ENCODE measurements around the gene GRID1.

The GRID1 gene

DNA sequence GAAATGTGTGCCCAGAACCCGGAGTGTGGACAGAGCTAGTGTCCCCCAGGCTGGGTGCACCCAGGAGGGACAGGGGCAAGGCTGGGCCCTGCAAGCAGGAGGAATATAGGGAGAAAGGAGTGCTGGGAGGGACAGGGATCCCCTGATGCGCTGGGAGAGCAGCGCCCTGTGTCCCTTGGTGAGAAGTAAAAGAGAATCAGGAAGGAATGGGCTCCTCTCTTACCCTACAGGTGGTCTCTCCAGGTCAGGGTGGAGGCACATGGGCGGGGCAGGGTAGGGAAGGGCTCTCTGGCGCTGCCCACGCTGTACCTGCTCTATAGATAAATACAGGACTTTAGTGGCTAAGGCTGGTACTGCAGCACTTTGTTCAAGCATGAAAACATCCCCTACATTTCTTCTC lies 753.8 kb downstream of the GRID1 start:
- no peak for DNase-seq (ENCODE audit: low spot score)

DNA sequence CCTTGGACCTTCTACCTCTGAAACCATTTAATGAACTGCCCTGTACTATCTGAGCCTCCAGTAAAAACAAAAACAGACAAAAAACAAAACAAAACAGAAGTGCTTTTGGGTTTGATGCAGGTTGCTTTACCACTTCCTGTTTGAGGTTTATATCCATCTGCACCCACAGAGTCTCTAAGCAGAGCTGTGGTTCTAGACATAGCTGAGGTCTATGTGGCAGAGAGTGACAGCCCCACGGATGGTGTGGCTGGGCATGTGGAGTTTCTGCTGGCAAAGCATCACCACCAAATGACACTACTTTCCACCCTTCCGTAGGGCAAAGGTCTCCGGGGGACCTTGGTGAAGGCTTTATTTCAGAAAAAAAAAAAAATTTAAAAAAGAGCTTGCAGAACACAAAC lies 754.2 kb downstream of the GRID1 start:
- DNase-seq (ENCODE audit: low spot score), result no peak

DNA sequence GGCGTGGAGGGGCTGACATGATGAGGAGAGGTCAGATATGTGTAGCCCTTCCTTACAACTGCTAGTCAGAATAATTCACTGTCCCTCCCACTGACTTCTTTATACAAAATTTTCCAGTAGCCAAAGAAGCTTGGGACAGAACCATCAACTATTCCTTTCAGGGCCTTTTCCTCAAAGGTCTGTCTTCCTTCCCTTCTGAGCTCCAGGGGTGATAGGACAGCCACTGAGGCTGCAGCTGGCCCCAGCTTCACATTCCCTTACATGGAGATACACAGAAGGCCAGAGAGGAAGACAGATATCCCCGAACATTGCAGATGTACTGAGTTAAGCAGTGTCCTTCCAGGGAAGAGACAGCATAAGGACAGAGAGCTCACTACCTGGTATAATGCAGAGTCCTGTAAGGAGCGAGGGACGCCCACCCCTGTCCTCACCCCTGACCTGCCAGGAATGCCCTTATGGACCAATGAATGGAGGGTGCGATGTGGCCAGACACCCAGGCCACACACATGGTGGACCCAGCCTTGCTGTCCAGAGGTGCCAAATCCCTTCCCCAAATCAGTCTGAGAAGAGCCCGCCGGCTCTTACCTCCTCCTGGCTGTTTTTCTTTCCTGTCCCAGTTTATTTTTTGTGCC lies 754.7 kb downstream of the GRID1 start:
- no peak for DNase-seq (ENCODE audit: low spot score)

DNA sequence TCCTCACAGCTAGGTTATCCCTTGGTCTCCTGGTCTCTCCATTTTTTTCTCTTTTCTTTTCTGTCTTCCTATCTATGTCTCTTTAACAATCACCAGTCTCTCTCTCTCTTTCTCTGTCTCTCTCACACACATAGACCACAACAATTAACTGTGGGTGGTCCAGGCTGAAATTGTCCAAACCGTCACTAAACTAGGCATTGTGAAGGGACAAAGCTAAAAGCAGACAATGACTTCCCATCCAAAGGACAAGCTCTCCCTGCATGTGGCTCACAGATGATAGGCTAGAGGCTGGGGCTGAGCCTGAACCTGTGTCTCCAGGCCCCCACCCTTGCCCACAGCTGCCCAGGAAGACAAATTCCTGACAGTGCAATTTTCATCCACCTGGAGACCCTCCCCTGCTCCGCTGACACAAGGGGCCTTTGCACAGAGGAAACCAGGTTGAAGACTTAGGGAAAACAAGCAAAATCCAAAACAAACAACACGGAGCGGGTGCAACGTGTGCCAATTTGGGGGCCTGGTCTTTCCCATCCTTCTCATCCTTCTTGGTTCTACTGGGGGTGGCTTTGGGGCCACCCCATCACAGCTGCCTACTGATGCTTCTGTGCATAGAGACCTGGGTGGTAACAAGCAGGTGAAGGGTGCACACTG lies 755.4 kb downstream of the GRID1 start:
- no peak for DNase-seq (ENCODE audit: low spot score)

DNA sequence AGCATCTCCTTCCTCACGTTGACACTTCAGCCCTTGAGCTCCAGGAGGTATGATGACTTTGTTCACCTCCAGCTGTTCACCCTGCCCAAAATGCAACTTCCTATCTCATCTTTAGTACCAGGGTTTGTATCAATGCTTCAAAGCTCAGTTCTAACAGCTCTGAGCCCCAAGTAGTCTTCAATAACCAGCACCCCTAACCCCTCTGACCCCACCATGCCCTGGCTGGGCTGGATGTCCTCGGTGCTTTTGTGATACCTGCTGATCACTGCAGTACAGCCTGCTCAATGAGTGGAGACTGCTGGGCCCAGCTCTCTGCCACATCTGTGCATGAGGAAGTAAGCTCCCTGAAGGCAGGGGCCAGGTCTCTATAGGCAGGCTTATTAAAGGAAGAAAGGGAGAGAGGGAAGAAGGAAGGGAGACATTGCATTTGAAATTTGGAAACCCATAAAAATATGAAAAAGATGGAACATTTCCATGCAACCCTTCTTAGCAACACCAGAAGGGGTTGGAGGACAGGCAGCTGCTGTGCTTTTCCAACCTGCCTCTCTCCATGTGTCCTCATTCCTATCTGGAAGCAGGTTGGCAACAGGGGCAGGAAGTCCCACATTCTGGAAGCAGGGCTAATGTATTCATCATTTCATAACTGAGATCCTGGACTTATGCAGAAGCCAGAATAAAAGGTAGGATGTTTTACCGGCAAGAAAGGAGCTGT lies 756.1 kb downstream of the GRID1 start:
- no peak for DNase-seq (ENCODE audit: low spot score)

DNA sequence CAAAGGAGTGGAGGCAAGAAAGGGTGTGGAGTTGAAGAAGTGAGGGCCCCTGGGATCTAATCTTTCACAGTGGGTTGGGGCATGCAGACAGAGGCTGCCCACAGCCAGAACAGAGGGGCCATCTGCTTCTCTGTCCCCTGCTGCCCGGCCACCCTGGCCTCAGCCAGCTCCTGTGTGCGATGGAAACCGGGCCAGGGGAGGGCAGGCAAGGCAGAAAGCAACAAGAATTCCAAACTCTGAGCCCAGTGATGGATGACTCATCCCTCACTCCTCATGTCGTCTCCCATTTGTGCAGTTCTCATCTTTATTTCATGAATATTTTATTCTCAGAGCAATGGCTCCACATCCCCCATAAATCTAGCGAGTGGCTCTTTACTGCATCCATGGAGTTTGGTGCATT lies 757.1 kb downstream of the GRID1 start:
- peak; percentile 33 for DNase-seq (ENCODE audit: low spot score)

DNA sequence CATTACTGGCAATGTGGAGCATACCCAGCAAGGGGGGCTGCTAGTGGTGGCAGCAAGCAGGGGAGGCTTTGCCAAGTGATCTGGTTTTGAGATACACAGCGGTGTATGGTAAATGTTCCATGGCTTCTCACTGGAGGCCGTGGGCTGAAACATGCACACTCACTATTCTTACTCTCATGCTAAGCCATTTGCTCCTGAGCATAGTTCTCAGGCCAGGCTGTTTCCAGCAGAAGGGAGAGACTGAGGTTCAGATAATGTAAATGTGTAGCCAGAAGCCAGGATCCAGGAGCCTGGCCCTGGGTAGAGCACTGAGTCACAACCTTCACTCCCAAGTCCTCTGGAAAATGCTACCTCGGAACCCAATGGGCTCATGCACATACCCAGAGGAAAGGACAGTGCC lies 757.9 kb downstream of the GRID1 start:
- DNase-seq (ENCODE audit: low spot score), result no peak

DNA sequence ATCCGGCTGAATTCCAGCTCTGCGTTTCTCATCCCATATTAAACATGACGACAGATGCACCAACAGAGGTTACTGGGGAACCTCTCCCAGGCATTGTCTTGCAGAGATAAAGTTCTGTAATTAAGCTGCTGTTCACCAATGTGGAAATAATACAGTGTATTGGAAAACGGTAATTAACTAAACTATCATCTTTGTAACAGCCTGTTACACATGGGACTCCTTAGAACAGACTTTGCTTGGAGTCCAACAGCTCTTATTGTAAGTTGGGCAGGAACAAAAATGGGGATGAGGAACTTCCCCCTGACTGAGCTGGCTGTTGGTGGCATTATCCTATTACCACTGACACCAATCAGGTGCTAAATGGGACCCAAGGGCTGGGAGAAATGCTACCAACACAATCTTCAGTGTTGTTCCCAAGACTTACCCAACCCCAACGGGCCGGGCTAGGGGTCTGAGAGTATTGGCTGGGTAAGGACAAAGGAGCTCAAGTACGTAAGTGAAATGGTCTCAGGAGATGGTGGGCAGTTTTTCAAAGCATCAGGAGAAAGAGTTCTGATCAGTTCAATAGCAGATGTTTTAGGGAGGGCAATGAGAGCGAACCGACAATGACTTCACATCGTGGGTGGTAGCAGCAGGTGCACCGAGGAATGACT lies 759.4 kb downstream of the GRID1 start:
- no peak for DNase-seq (ENCODE audit: low spot score)

DNA sequence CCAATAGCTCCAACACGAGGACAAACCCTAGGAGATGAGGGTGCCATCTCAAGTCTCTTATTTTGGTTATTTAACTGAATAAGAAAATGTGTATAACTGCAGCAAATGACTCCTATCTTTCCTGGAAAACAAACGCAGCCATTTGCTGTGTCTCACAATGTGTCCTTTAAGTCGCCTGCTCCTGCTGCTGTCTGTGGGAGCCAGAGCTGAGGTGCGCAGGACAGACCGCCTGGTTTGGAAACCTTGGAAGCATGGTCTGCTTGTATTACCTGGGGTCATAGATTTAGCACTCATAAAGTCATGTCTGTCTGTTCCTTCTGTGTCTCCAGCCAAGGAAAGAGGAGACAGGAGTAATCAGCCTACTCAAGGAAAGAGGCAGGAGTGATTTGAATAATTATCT lies 760.2 kb downstream of the GRID1 start:
- no peak for DNase-seq (ENCODE audit: low spot score)

DNA sequence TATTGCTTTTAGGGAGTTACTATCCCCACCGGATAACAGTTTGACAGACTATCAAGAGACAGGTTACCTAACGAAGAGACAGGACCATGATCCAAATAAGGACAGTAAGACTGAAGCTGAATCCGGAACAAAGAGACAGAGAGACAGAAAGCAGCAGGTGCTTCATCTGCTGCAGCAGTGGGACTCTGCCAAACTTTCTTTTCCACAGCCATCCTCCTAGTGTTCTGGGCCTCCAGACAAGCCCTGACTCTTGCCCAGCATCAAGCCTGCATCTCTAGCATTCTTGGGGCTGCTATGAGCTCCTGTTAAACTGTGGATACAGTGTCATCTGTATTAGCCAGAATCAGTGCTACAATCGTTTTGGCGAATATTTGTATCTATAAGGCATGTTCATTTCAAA lies 761.7 kb downstream of the GRID1 start:
- no peak for DNase-seq (ENCODE audit: low spot score)

DNA sequence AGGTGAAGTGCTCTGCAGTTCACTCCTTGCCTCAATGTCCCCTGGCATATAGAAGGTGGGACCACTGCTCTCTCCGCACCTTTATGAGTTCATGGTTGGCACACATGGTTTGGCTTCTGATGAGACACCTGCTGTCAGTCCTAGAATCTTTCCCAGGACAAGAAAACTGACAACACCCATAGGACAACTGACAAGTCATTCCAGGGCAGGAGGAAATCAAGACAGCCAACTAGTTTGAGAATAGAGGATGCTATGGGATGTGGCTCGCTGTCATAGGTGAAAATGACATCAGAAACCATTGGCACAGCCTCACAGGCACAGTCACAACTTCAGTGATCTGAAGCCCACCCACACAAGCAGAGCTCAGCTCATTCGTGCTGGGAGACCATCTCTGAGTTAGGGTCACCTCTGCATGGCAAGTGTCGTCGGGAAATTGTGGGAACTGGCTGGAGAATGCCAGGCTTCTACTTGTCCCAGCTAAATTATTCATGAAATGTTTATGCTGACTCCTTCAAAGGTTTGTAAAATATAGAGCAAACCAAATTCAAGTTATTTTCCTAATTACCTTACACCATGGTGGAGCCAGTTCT lies 762.4 kb downstream of the GRID1 start:
- no peak for DNase-seq (ENCODE audit: low spot score)

DNA sequence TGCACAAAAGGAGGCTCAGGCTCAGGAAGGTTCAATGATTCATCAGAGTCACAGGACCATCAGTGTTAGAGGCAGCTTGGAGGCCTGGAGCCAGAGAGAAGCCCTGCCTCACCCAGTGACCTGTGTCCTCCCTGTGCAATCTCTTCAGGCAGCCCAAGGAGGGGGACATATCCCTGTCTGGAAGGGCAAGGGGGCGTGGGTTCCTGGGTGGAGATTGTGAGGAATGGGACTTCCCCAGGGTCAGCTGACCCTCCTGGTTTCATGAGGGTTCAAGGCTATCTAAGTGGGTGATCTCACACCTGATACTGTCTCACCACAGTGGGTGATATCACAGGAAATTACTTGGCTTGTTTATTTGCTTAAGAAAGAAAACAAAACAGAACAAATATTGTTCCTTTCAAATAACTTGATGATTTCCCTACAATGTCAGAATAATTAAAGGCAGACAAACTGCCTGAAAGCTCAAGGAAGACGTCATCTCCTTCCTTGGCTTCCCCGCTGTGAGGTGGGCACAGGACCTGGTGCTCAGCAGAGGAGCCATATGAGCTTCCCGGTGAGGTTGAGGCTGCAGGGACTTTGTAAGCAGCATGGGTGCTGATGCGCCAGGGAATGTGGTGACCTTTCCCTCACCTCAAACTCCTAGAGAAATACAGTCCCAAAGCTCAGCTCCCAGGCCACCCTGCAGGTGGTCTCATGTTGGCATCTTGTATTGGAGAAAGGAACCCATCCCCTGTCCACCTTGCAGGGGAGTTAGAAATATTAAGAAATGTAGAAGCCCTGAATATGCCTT lies 763.2 kb downstream of the GRID1 start:
- no peak for DNase-seq (ENCODE audit: low spot score)

DNA sequence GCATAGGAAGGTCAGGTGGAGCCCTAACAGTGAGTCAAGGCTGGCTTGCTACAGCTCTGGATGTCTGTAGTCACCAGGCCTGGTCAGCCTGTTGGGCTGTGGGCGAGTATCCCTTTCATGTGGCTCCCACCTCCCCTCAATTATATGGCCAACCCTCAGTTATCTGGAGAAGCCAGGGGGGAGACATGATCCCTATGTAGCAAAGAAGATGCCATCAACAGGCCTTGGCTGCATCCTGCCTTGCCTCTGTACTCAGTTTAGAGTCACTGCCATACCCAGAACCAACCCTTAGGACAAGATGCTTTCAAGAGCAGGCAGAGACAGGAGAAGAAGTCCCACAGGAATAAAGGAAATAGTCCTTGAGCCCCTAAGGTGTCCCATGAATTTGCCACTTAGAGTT lies 763.9 kb downstream of the GRID1 start:
- no peak for DNase-seq (ENCODE audit: low spot score)

DNA sequence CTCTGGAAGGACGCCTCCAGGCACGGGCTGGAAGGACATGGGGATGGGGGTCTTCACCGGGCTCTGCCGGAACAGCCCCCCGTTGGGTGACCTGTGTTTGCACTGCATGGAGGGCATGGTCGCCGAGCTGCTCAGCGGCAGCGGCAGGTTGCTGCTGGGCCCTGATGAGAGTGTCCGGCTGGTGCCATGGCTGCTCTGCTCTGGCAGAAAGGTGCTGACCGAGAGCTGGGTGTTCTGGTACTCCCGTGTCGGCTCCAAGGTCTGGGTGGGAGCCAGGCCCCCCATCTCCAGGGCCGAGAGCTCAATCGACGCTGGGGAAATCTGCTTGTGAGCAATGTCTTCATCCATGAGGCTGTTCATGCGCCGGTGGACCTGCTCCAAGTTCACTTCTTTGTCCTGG lies 764.3 kb downstream of the GRID1 start:
- DNase-seq (ENCODE audit: low spot score), result no peak

DNA sequence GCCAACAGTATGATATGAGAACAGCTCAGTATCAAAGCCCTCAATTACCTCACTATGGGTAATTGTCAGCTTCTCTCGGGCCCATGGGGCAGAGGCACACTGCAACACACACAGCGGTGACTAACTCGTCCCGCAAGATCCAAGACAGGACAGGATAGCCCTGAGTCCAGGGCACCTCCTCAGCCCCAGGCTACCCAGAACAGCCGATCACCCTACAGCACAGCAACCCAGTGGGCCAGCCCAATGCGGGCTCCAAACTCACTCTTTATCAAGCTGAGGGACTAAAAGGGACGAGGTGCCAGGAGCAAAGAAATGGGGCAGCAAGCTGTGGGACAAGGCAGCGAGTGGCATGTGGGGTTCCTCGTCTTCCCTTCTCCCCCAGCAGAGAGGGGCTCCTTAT lies 765.1 kb downstream of the GRID1 start:
- DNase-seq (ENCODE audit: low spot score), result no peak

DNA sequence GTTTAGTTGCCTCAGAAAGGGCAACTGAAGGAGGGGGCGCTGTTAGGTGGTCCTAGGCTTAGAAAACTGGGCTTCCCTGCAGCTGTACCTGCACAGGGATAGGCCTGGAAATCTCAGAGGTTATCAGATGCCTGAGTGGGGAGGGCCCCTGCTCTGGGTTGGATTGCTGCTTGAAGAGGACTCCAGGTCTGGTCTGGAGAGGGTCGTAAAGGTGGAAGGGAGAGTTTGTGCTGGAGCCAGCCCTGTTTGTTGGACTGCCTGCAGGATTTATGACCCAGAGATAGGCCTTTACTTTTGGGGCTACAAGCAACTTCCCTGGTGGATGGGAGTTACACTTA lies 765.9 kb downstream of the GRID1 start:
- DNase-seq (ENCODE audit: low spot score), result no peak

DNA sequence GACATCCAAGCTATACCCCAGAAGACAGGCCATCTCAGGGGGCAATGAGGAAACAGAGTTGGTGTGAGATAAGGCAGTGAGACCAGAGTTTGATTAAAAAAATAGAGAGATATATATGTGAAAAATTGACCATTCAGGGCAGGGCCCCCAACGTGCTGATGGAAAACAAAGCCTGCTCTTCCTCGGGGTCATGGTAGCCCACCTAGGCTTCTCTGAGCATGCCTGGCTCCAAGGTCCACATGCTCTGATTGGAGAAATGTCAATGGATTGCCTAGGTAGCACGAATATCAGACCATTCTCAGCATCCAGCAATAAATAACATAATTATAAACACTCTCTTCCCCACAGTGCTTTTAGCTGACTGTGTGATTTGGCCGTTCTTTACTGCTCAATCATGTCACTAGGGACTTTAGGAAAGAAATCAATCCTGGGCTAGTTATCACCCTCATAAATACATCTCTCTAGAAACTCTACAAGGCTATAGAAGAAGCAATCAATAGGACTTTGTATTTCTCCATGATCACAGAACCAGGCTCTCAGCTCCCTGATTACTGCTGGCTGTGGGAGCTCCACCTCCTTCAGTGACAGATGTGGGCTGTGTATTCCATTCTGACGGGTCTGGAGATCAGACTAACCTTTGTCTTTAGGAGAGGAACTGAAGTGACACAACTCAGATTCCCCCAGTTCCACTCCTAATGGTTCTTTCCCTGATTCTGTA lies 766.4 kb downstream of the GRID1 start:
- peak; percentile 67 for DNase-seq (ENCODE audit: low spot score)

DNA sequence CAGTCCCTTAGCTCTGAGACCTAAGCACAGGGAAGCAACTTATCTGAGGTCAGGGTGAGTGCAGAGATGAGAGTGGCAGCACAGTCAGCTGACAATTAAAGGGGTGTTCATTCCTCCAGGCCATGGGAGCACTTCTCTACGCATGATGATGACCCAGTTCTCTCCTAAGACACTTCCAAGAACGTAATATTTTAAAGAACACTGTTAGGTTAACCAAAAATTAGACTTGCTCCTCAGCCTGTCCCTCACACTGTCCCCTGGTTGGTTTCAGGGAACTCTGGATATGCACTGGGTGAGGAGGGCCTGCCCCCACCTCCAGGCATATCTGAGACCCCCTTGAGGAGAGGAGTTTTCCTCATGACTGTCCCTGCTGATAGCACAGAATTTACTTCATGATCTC lies 767.5 kb downstream of the GRID1 start:
- no peak for DNase-seq (ENCODE audit: low spot score)

DNA sequence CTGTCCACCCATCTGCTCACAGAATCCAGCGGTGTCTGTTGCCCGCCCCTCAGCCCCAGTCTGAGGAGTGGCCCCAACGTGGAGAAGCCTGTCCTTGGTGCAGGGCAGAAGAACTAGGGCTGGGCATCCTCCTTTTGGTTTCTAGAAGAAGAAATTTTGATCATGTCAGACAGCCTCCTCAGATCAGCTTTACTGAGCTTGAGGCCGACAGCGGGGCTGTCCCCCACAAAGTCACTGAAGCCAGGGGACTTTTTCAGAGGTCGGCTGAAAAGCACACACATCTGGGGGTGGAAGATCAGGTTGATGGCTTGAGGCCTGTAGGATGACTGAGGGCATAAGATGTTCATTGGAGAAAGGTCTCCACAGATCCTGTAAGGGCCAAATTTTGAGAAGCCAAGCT lies 767.9 kb downstream of the GRID1 start:
- no peak for DNase-seq (ENCODE audit: low spot score)

DNA sequence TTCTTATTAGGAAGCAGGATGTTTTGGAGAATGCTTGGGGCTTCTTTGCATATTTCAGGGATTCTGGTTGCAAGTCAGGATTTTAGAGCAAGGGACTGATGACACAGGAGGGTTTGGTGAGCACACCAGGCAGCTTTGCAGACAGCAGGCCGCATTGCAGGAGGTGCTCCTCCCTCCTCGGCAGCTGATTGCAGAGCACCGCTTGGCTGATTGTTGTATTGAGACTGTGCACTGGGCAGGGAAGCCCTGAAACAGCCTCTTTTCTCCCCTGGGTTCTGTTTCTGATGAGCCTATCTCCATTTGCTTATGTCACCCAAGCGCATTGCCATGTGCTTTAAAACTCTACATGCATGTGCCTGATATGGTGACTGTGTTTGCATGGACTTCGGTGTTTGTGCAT lies 769.6 kb downstream of the GRID1 start:
- DNase-seq (ENCODE audit: low spot score), result no peak

DNA sequence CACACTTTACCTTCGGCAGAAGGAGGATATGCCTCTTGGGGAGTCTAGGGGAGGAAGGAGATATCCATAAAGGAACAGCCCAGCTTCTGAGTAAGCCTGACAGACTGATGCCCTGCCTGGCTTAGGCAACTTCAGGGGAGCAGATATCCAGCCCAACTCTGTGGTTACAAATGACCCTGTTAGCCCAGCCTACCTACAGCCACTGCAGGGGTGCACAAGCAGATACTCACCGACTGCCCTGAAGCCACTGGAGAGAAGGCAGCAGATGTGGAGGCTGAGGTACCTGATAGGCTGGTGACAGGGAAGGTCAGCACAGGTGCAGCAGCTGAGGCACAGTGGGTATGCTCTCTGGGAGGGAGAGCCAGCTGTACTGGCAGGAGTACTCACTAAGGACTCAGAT lies 770.2 kb downstream of the GRID1 start:
- no peak for DNase-seq (ENCODE audit: low spot score)

Measured in putamen (tissue), 1 donor.